Measurements from ENCODE around the gene SIVA1.

- TF ChIP-seq CTCF (IDR thresholded peaks at IDR 0.05) (no peak), MYBL2 (CRISPR knock-in tag; IDR thresholded peaks at IDR 0.05) (no peak), NFE2L1 (CRISPR knock-in tag; IDR thresholded peaks at IDR 0.05) (no peak), ZBTB43 (CRISPR knock-in tag; IDR thresholded peaks at IDR 0.05) (no peak), SMAD3 (CRISPR knock-in tag; IDR thresholded peaks at IDR 0.05; ENCODE audit: borderline replicate concordance) (no peak), NR2C2 (CRISPR knock-in tag; IDR thresholded peaks at IDR 0.05) (no peak), OVOL2 (CRISPR knock-in tag; IDR thresholded peaks at IDR 0.05; ENCODE audit: borderline replicate concordance) (no peak), STAT6 (CRISPR knock-in tag; conservative IDR thresholded peaks at IDR 0.05; ENCODE audit: low read depth) (no peak)
- TF ChIP-seq, protein P1, sequence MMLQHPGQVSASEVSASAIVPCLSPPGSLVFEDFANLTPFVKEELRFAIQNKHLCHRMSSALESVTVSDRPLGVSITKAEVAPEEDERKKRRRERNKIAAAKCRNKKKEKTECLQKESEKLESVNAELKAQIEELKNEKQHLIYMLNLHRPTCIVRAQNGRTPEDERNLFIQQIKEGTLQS (CRISPR knock-in tag; conservative IDR thresholded peaks at IDR 0.05): no peak
- TF ChIP-seq, protein P2, sequence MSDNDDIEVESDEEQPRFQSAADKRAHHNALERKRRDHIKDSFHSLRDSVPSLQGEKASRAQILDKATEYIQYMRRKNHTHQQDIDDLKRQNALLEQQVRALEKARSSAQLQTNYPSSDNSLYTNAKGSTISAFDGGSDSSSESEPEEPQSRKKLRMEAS (CRISPR knock-in tag; IDR thresholded peaks at IDR 0.05): no peak
Measured at GRCh38 chr14:104732931-104733681, 19.8 kb upstream of the SIVA1 start.
